Suprapubic skin (tissue), 4 donors: ENCODE results near the gene YEATS2. TPM values are rescaled to one million over a fixed set of nuclear protein-coding genes. Genes with fewer than 3 reads are reported as not detected.
"Not testable (repeated sequence)": the region's sequence is repeated elsewhere in the genome, so short reads cannot be mapped to it uniquely, and the experiment has no call there.

ENCODE experiments used
- DNase-seq, 2 donors: peaks; one replicate each; pipeline ENCODE4 v3.0.0-alpha.2; 2019; ENCODE audit warnings: low spot score in 2 of 2
- H3K27ac ChIP-seq: fragments of 200-600 bp; sonication (generic); one replicate; pipeline ENCODE4 v1.5.1; 2019
- H3K27me3 ChIP-seq: fragments of 200-600 bp; sonication (generic); one replicate; pipeline ENCODE4 v1.5.1; 2019
- H3K36me3 ChIP-seq: fragments of 200-600 bp; sonication (generic); one replicate; pipeline ENCODE4 v1.5.1; 2019
- H3K4me1 ChIP-seq: fragments of 200-600 bp; sonication (generic); one replicate; pipeline ENCODE4 v1.5.1; 2019
- H3K4me3 ChIP-seq: fragments of 200-600 bp; sonication (generic); one replicate; pipeline ENCODE4 v1.5.1; 2019; ENCODE audit warnings: mild to moderate bottlenecking
- H3K9me3 ChIP-seq: fragments of 200-600 bp; sonication (generic); one replicate; pipeline ENCODE4 v1.5.1; 2019
- EP300 ChIP-seq: sonication (generic); formaldehyde crosslinking; IDR thresholded peaks from one replicate; pipeline ENCODE4 v1.6.1; 2017; ENCODE audit warnings: antibody characterized with exemption
- POLR2A ChIP-seq, 2 donors: fragments of 450-650 bp; IDR thresholded peaks; one replicate each; pipeline ENCODE4 v1.6.1; 2017; ENCODE audit warnings: antibody characterized with exemption in 2 of 2, mild to moderate bottlenecking in 2 of 2, moderate library complexity in 2 of 2
- POLR2AphosphoS5 ChIP-seq, 3 donors: sonication (generic); formaldehyde crosslinking; IDR thresholded peaks; one replicate each; pipeline ENCODE4 v1.6.1; 2017; ENCODE audit warnings: antibody characterized with exemption in 3 of 3
- WGBS: methylation state at CpG from one replicate; pipeline ENCODE4 v1.1.5; 2018; 5-methylcytosine and 5-hydroxymethylcytosine counted together
- total RNA-seq, 4 donors: library from RNA; depleted of rRNA; stranded (reverse); fragments of >200 nt; gene quantifications; one replicate each; pipeline ENCODE4 v1.1.0, GENCODE V29; 2016
- TF ChIP-seq, protein P1 (sequence below), 2 donors: fragments of 200-600 bp in 1 of 2; fragments of 450-650 bp in 1 of 2; sonication (generic) in 1 of 2; IDR thresholded peaks; one replicate each; pipeline ENCODE4 v1.5.1; 2016 to 2019; ENCODE audit warnings: antibody characterized with exemption in 2 of 2, mild to moderate bottlenecking in 1 of 2, moderate library complexity in 1 of 2

Gene YEATS2
- total RNA-seq, 4 donors from 2014 or later: 12.8 to 35.8 (median 19.7) TPM

DNA sequence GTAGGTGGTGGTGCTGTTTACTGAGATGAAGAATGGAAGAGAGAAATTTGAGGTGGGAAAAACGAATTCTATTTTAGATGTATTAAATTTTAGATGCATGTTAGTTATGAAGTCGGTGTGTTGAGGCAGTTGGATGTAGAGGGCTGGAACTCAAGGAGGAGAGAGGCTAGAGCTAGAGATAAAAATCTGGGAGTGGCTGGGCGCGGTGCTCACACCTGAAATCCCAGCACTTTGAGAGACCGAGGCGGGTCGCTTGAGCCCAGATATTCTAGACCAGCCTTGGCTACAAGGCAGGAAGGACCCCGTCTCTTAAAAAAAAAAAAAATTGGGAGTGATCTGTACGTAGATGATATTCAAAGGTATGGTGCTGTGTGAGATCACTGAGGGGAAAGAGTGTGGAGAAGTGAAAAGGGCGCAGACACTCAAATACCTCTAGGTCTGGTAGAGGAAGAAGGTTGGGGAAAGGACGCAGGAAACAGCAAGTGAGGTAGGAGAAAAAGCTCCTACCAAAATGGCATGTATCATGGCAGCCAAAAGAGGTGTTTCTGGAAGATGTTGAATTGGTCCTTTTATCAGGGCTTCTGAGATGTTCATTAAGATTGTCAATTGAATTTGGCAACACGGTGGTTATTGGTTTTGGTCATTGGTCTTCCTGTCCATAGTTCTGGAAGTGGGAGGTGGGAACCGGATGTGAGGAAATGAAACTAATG is 1.8 kb downstream of the YEATS2 start:
- no peak for DNase-seq
- Histone ChIP-seq H3K27me3 (no peaks in the 10 kb centered on the region), H3K9me3 (no peaks in the 10 kb centered on the region), H3K4me3 (peak overlapping the region; percentile 97), H3K4me1 (peaks cover 35% of the 10 kb centered on the region), H3K27ac (no peak overlapping the region), H3K36me3 (no peaks in the 10 kb centered on the region)
- TF ChIP-seq EP300: no peak
- TF ChIP-seq, protein P1, sequence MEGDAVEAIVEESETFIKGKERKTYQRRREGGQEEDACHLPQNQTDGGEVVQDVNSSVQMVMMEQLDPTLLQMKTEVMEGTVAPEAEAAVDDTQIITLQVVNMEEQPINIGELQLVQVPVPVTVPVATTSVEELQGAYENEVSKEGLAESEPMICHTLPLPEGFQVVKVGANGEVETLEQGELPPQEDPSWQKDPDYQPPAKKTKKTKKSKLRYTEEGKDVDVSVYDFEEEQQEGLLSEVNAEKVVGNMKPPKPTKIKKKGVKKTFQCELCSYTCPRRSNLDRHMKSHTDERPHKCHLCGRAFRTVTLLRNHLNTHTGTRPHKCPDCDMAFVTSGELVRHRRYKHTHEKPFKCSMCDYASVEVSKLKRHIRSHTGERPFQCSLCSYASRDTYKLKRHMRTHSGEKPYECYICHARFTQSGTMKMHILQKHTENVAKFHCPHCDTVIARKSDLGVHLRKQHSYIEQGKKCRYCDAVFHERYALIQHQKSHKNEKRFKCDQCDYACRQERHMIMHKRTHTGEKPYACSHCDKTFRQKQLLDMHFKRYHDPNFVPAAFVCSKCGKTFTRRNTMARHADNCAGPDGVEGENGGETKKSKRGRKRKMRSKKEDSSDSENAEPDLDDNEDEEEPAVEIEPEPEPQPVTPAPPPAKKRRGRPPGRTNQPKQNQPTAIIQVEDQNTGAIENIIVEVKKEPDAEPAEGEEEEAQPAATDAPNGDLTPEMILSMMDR (IDR thresholded peaks at IDR 0.05): no peak
- TF ChIP-seq POLR2A (IDR thresholded peaks at IDR 0.05): no peak
- TF ChIP-seq POLR2AphosphoS5 (IDR thresholded peaks at IDR 0.05): no peak
- 43% methylated on average over 13 of the region's 13 CpGs for WGBS

DNA sequence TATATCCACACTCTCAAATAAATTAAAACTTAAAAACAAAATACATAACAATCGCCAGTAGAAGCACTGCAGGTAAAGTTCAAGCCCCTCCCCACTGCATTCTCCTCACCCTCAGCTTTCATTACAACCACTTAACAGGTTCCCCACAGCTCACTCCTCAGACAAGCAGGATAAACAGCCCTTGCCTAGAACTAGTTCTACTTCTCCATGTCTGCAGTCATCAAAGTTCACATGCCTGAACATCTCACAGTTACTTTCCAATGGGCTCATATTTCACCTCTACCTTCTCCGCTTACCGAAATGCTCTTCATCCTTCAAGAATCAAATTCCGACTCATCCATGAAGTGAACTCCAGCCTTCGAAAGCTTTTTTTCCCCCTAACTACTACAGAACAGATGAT is 4.1 kb downstream of the YEATS2 start:
- Histone ChIP-seq H3K27ac (no peak overlapping the region), H3K27me3 (no peaks in the 10 kb centered on the region), H3K9me3 (no peaks in the 10 kb centered on the region), H3K4me1 (peaks cover 35% of the 10 kb centered on the region), H3K36me3 (no peaks in the 10 kb centered on the region), H3K4me3 (no peak overlapping the region)
- no peak for DNase-seq
- 94% methylated on average over 5 of the region's 5 CpGs for WGBS
- TF ChIP-seq POLR2A (IDR thresholded peaks at IDR 0.05) (no peak), EP300 (no peak), POLR2AphosphoS5 (IDR thresholded peaks at IDR 0.05) (no peak)
- TF ChIP-seq, protein P1 (IDR thresholded peaks at IDR 0.05): no peak

DNA sequence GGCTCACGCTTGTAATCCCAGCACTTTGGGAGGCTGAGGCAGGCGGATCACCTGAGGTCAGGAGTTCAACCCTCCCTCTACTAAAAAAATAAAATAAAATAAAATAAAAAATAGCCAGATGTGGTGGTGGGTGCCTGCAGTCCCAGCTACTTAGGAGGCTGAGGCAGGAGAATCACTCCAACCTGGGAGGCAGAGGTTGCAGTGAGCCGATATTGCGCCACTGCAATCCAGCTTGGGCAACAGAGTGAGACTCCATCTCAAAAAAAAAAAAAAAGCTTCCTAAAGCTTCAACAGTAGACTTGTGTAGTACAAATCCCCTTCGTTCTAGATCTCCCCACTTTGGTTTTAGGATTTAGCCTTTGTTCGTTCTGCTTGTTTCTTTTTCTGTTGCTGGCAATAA is 6.3 kb downstream of the YEATS2 start:
- H3K9me3 ChIP-seq, DNase-seq, H3K27me3 ChIP-seq, H3K4me3 ChIP-seq, H3K36me3 ChIP-seq, H3K27ac ChIP-seq: not testable (repeated sequence)
- WGBS: 87% methylated on average over 6 of the region's 6 CpGs
- H3K4me1 ChIP-seq: peaks cover 24% of the 10 kb centered on the region

DNA sequence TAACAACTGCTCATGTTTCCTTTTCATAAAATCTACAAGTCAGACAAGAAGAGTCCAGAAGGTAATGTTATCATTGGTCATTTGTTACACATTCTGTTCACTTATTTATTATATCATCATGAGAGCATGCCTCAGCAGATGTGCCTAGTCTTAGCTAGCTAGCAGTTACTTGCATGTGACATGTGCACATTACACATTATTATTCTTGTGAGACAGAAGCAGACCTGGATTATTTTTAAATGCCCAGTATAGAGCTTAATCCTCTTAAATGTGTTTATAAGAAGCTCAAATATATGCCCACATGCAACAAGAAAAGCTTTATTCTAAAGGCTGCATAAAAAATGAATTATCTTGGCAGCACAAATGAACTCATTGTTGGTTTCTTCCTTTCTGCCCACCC is 12.6 kb downstream of the YEATS2 start:
- no peaks in the 10 kb centered on the region for H3K36me3 ChIP-seq
- no peaks in the 10 kb centered on the region for H3K9me3 ChIP-seq
- no peaks in the 10 kb centered on the region for H3K27me3 ChIP-seq
- H3K4me1 ChIP-seq: peaks cover 4% of the 10 kb centered on the region
- DNase-seq: no peak
- H3K4me3 ChIP-seq: no peak overlapping the region
- TF ChIP-seq POLR2AphosphoS5 (IDR thresholded peaks at IDR 0.05) (no peak), EP300 (no peak), POLR2A (IDR thresholded peaks at IDR 0.05) (no peak)
- TF ChIP-seq, protein P1 (IDR thresholded peaks at IDR 0.05): no peak
- no peak overlapping the region for H3K27ac ChIP-seq

DNA sequence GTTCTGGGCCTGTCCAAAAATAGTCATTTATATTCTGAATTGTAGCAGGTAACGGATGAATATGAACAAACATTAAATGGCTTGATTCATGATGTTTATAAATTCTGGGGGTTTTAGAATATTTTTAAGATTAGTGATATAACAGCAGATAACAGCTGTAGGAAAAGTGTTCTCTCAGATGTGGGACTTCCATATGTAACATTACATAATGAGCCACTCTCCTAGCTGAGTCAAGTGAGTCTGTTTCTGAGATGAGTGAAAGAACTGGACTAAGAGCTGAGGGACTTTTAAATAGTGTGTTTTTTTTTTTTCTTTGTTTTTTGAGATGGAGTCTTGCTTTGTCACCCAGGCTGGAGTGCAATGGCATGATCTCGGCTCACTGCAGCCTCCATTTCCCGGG is 13.9 kb downstream of the YEATS2 start:
- DNase-seq: no peak
- Histone ChIP-seq H3K4me3 (no peak overlapping the region), H3K4me1 (peaks cover 4% of the 10 kb centered on the region), H3K9me3 (no peaks in the 10 kb centered on the region), H3K27me3 (no peaks in the 10 kb centered on the region), H3K36me3 (peaks cover 8% of the 10 kb centered on the region), H3K27ac (no peak overlapping the region)
- 94% methylated on average over 3 of the region's 3 CpGs for WGBS
- TF ChIP-seq EP300 (no peak), POLR2AphosphoS5 (IDR thresholded peaks at IDR 0.05) (no peak), POLR2A (IDR thresholded peaks at IDR 0.05) (no peak)
- TF ChIP-seq, protein P1 (IDR thresholded peaks at IDR 0.05): no peak

DNA sequence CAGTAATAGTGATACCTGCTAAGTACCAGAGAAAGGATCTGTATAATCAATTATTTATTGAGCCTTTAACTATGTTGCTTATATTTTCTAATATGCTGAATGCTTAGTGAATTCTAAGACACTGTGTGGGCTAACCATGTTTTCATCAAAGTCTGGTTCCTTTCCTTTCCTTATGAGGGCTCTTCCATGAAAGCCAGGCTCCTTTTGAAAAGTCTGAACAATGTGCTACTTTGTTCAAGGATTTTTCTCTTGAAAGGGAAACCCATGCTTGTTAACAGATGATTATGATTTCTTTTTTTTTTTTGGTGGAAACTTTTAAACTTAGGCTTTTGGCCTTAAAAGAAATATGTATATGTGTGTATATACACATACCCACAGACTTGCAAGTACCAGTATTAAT is 17.0 kb downstream of the YEATS2 start:
- Histone ChIP-seq H3K27me3 (no peaks in the 10 kb centered on the region), H3K4me3 (no peak overlapping the region), H3K9me3 (no peaks in the 10 kb centered on the region), H3K36me3 (peaks cover 38% of the 10 kb centered on the region), H3K4me1 (peaks cover 4% of the 10 kb centered on the region), H3K27ac (no peak overlapping the region)
- no peak for DNase-seq
- TF ChIP-seq, protein P1 (IDR thresholded peaks at IDR 0.05): no peak
- TF ChIP-seq POLR2A (IDR thresholded peaks at IDR 0.05): no peak
